WERI-Rb-1 (cell line): Measurements from ENCODE around the gene EYS.

ENCODE experiments used
- DNase-seq: peaks from one replicate; pipeline ENCODE4 v3.0.0-alpha.2; 2020
- H3K27ac ChIP-seq: fragments of 250-450 bp; sonication (Bioruptor Pico); 2 replicates; pipeline ENCODE4 v1.5.1; 2020; ENCODE audit warnings: mild to moderate bottlenecking, moderate library complexity
- H3K27me3 ChIP-seq: fragments of 250-450 bp; sonication (Bioruptor Pico); 2 replicates; pipeline ENCODE4 v1.5.1; 2021; ENCODE audit warnings: mild to moderate bottlenecking, low read depth, moderate library complexity; ENCODE audit not compliant: insufficient read depth, severe bottlenecking
- H3K36me3 ChIP-seq: fragments of 250-450 bp; sonication (Bioruptor Pico); 2 replicates; pipeline ENCODE4 v1.5.1; 2020; ENCODE audit warnings: mild to moderate bottlenecking, moderate library complexity
- H3K4me3 ChIP-seq: 2 replicates; pipeline ENCODE4 v1.5.1; 2011; ENCODE audit warnings: low read depth, mild to moderate bottlenecking, control low read depth, low read length
- H3K9me3 ChIP-seq: fragments of 250-450 bp; sonication (Bioruptor Pico); 2 replicates; pipeline ENCODE4 v1.5.1; 2021; ENCODE audit warnings: mild to moderate bottlenecking, moderate library complexity; ENCODE audit not compliant: severe bottlenecking
- CTCF ChIP-seq: IDR thresholded peaks from 2 replicates; pipeline ENCODE4 v1.5.1; 2011; ENCODE audit warnings: low read depth, mild to moderate bottlenecking, control low read depth, inconsistent platforms, low read length

Gene EYS

GRCh38 chr6:63886341-63886740, 1820.7 kb downstream of the EYS start:
- Histone ChIP-seq H3K27me3 (no peaks in the 10 kb centered on the region), H3K9me3 (no peaks in the 10 kb centered on the region), H3K27ac (no peak overlapping the region), H3K4me3 (no peak overlapping the region), H3K36me3 (no peaks in the 10 kb centered on the region)
- no peak for TF ChIP-seq CTCF
- no peak for DNase-seq

- Histone ChIP-seq H3K36me3 (no peaks in the 10 kb centered on the region), H3K4me3 (no peak overlapping the region), H3K27me3 (no peaks in the 10 kb centered on the region), H3K9me3 (no peaks in the 10 kb centered on the region), H3K27ac (no peak overlapping the region)
- TF ChIP-seq CTCF, result no peak
- no peak for DNase-seq
These were observed 1823.4 kb downstream of the EYS start for GRCh38 chr6:63883597-63883996.

GRCh38 chr6:63882208-63882607, 1824.8 kb downstream of the EYS start:
- no peak for DNase-seq
- TF ChIP-seq CTCF, result peak; percentile 31; the same call in 1 of the 2 replicates
- no peaks in the 10 kb centered on the region for H3K27me3 ChIP-seq
- H3K36me3 ChIP-seq, result no peaks in the 10 kb centered on the region
- H3K4me3 ChIP-seq, result no peak overlapping the region
- no peaks in the 10 kb centered on the region for H3K9me3 ChIP-seq
- H3K27ac ChIP-seq, result no peak overlapping the region

- no peak for DNase-seq
- Histone ChIP-seq H3K27me3 (no peaks in the 10 kb centered on the region), H3K27ac (no peak overlapping the region), H3K36me3 (no peaks in the 10 kb centered on the region), H3K4me3 (no peak overlapping the region), H3K9me3 (no peaks in the 10 kb centered on the region)
- TF ChIP-seq CTCF, result no peak
These were observed 1825.2 kb downstream of the EYS start for GRCh38 chr6:63881791-63882190.

GRCh38 chr6:63872233-63872632, 1834.8 kb downstream of the EYS start:
- H3K9me3 ChIP-seq, result no peaks in the 10 kb centered on the region
- DNase-seq, result no peak
- no peaks in the 10 kb centered on the region for H3K27me3 ChIP-seq
- H3K36me3 ChIP-seq, result no peaks in the 10 kb centered on the region
- TF ChIP-seq CTCF, result no peak
- no peak overlapping the region for H3K4me3 ChIP-seq
- H3K27ac ChIP-seq, result no peak overlapping the region

- Histone ChIP-seq H3K4me3 (no peak overlapping the region), H3K27ac (no peak overlapping the region), H3K27me3 (no peaks in the 10 kb centered on the region), H3K9me3 (no peaks in the 10 kb centered on the region), H3K36me3 (no peaks in the 10 kb centered on the region)
- TF ChIP-seq CTCF, result no peak
- no peak for DNase-seq
These were observed 1838.7 kb downstream of the EYS start for GRCh38 chr6:63868351-63868750.
